Calu3 (cell line): Measurements from ENCODE around the gene DENND4C. TPM values are rescaled to one million over a fixed set of nuclear protein-coding genes. Genes with fewer than 3 reads are reported as not detected.
"Not testable (repeated sequence)": the region's sequence is repeated elsewhere in the genome, so short reads cannot be mapped to it uniquely, and the experiment has no call there.

ENCODE experiments used
- BruUV-seq: library from RNA; stranded (reverse); fragments of 400-500 nt; replicated peaks from 2 replicates; lab custom pipeline; 2021; lab: Mats Ljungman, UMichigan
- CTCF ChIA-PET: fragments of 300-600 bp; sonication (Branson Sonifier 250); formaldehyde crosslinking; loops from one replicate; lab custom pipeline; 2022; ENCODE audit warnings: antibody characterized with exemption; lab: Charles Lee
- DNase-seq: peaks from one replicate; pipeline ENCODE4 v3.0.0; 2022
- H3K27ac Mint-ChIP-seq: one replicate; pipeline ENCODE4 v1.8.0; 2022; ENCODE audit warnings: mixed read lengths; ENCODE audit not compliant: unreplicated experiment
- H3K27me3 Mint-ChIP-seq: one replicate; pipeline ENCODE4 v1.8.0; 2022; ENCODE audit warnings: mixed read lengths; ENCODE audit not compliant: unreplicated experiment
- H3K36me3 Mint-ChIP-seq: one replicate; pipeline ENCODE4 v1.8.0; 2022; ENCODE audit warnings: mild to moderate bottlenecking, moderate library complexity, mixed read lengths; ENCODE audit not compliant: insufficient read depth, unreplicated experiment
- H3K4me1 Mint-ChIP-seq: one replicate; pipeline ENCODE4 v1.8.0; 2022; ENCODE audit warnings: mild to moderate bottlenecking, low read depth, mixed read lengths; ENCODE audit not compliant: unreplicated experiment
- H3K4me3 Mint-ChIP-seq: one replicate; pipeline ENCODE4 v1.8.0; 2022; ENCODE audit warnings: mild to moderate bottlenecking, low read depth, moderate library complexity, mixed read lengths; ENCODE audit not compliant: unreplicated experiment
- H3K9me3 Mint-ChIP-seq: one replicate; pipeline ENCODE4 v1.8.0; 2022; ENCODE audit warnings: low read depth, mixed read lengths; ENCODE audit not compliant: unreplicated experiment
- intact Hi-C: fragments of 100-400 bp; cut with micrococcal nuclease; formaldehyde crosslinking; loops from one replicate; pipeline ENCODE4 v1.10.0; 2022; ENCODE audit not compliant: unreplicated experiment
- total RNA-seq: library from RNA; stranded (reverse); gene quantifications from 2 replicates; pipeline ENCODE4 v1.2.3, GENCODE V29; 2022
- TF ChIP-seq, protein P1 (sequence below): fragments of 200-600 bp; IDR thresholded peaks from one replicate; pipeline ENCODE4 v1.8.0; 2022; ENCODE audit warnings: antibody characterized with exemption; ENCODE audit not compliant: unreplicated experiment

The DENND4C gene
- total RNA-seq, 1 experiment from 2014 or later = 28.5 TPM

DNA sequence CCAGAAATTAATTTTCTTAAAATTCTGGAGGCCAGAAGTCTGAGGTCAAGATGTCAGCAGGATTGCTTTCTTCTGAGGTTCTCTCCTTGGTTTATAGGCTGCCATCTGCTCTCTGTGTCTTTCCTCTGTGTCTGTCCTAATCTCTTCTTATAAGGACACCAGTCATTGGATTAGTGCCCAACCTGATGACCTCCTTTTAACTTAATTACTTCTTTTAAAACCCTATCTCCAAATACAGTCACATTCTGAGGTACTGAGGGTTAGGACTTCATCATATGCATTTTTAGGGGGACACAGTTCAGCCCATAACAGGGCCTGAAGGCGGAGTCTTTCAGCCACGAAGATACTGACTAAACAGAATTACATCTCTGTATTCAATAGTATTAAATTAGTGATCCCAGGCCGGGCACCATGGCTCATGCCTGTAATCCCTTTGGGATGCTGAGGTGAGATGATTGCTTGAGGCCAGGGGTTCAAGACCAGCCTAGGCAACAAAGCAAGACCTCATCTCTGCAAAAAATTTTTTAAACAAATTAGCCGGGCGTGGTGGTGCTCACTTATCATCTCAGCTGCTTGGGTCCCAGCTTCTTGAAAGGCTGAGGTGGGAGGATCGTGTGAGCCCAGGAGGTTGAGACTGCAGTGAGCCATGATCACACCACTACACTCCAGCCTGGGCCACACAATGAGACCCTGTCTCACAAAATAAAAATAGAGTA is 155.5 kb downstream of the DENND4C start:
- Mint-ChIP-seq H3K27ac (no peak overlapping the region), H3K36me3 (peaks cover 6% of the 10 kb centered on the region), H3K4me1 (peaks cover 6% of the 10 kb centered on the region), H3K4me3 (no peak overlapping the region), H3K9me3 (peaks cover 2% of the 10 kb centered on the region), H3K27me3 (no peaks in the 10 kb centered on the region)
- no peak for DNase-seq
- intact Hi-C loops = loop anchor here (10.0 kb wide), 1 partner anchor 311 kb away; no protein-coding TSS in a partner anchor
- no TSS peak for BruUV-seq
- TF ChIP-seq, protein P1, sequence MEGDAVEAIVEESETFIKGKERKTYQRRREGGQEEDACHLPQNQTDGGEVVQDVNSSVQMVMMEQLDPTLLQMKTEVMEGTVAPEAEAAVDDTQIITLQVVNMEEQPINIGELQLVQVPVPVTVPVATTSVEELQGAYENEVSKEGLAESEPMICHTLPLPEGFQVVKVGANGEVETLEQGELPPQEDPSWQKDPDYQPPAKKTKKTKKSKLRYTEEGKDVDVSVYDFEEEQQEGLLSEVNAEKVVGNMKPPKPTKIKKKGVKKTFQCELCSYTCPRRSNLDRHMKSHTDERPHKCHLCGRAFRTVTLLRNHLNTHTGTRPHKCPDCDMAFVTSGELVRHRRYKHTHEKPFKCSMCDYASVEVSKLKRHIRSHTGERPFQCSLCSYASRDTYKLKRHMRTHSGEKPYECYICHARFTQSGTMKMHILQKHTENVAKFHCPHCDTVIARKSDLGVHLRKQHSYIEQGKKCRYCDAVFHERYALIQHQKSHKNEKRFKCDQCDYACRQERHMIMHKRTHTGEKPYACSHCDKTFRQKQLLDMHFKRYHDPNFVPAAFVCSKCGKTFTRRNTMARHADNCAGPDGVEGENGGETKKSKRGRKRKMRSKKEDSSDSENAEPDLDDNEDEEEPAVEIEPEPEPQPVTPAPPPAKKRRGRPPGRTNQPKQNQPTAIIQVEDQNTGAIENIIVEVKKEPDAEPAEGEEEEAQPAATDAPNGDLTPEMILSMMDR = no peak
- CTCF ChIA-PET = no interaction called here

GRCh38 chr9:19386502-19387044 is 156.1 kb downstream of the DENND4C start:
- Mint-ChIP-seq H3K27me3 (no peaks in the 10 kb centered on the region), H3K4me1 (no peaks in the 10 kb centered on the region), H3K4me3 (no peak overlapping the region), H3K27ac (no peak overlapping the region), H3K9me3 (peaks cover 2% of the 10 kb centered on the region), H3K36me3 (no peaks in the 10 kb centered on the region)
- TF ChIP-seq, protein P1 = no peak
- DNase-seq = no peak
- BruUV-seq = no TSS peak
- CTCF ChIA-PET = no interaction called here
- intact Hi-C loops = loop anchor here (10.0 kb wide), 1 partner anchor 312 kb away; no protein-coding TSS in a partner anchor

DNA sequence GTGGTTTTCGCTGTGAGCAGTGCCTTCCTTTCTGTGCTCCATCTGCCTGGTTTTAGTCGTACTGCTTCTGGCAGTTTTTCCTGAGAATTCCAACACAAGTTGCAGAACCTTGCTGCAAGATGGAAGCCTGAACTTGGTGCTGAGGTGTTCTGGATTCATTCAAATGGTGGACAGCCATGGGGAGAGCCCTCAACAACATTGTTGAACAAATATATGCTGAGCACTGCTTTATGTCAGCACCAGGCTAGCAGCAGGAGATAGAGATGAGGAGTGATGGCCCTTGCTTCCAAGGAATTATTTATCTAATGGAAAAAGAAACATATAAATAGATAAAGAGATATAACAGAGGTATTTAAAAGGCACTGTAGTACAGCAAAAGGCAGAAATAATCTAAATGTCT is 156.8 kb downstream of the DENND4C start:
- TF ChIP-seq, protein P1 = no peak
- intact Hi-C loops = loop anchor here (10.0 kb wide), 1 partner anchor 313 kb away; no protein-coding TSS in a partner anchor
- Mint-ChIP-seq H3K27me3 (no peaks in the 10 kb centered on the region), H3K27ac (no peak overlapping the region), H3K4me3 (no peak overlapping the region), H3K36me3 (no peaks in the 10 kb centered on the region), H3K9me3 (peaks cover 2% of the 10 kb centered on the region), H3K4me1 (no peaks in the 10 kb centered on the region)
- no TSS peak for BruUV-seq
- DNase-seq = no peak
- CTCF ChIA-PET = no interaction called here

DNA sequence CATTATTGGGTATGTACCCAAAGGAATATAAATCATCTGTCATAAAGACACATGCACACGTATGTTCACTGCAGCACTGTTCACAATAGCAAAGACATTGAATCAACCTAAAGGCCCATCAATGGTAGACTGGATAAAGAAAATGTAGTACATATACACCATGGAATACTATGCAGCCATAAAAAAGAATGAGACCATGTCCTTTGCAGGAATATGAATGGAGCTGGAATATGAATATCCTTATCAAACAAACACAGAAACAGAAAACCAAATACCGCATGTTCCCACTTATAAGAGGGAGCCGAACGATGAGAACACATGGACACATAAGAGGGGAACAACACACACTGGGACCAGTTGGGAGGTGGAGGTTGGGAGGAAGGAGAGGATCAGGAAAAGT is 159.0 kb downstream of the DENND4C start:
- CTCF ChIA-PET, H3K4me3 Mint-ChIP-seq, H3K27me3 Mint-ChIP-seq, DNase-seq, BruUV-seq, H3K4me1 Mint-ChIP-seq, H3K9me3 Mint-ChIP-seq, H3K36me3 Mint-ChIP-seq, H3K27ac Mint-ChIP-seq: not testable (repeated sequence)
- intact Hi-C loops = loop anchor here (10.0 kb wide), 1 partner anchor 315 kb away; no protein-coding TSS in a partner anchor

- Mint-ChIP-seq H3K27me3 (no peaks in the 10 kb centered on the region), H3K36me3 (no peaks in the 10 kb centered on the region), H3K9me3 (no peaks in the 10 kb centered on the region), H3K4me3 (peak overlapping the region; percentile 3), H3K27ac (peak overlapping the region; percentile 21), H3K4me1 (peaks cover 21% of the 10 kb centered on the region)
- TF ChIP-seq, protein P1 = no peak
- peak; percentile 46 for DNase-seq
- intact Hi-C loops = no loop called here
- CTCF ChIA-PET = no interaction called here
- BruUV-seq = no TSS peak
Measured at GRCh38 chr9:19397845-19398244, 167.4 kb downstream of the DENND4C start.

- intact Hi-C loops, H3K9me3 Mint-ChIP-seq, H3K27me3 Mint-ChIP-seq, H3K36me3 Mint-ChIP-seq, DNase-seq, H3K27ac Mint-ChIP-seq, H3K4me3 Mint-ChIP-seq, CTCF ChIA-PET, BruUV-seq: not testable (repeated sequence)
- H3K4me1 Mint-ChIP-seq = peaks cover 22% of the 10 kb centered on the region
Measured at GRCh38 chr9:19403231-19403630, 172.7 kb downstream of the DENND4C start.
